ENCODE results near the gene DCAF12. TPM values are rescaled to one million over a fixed set of nuclear protein-coding genes. Genes with fewer than 3 reads are reported as not detected.

Gene DCAF12
- polyA plus RNA-seq, 1 of the 3 experiments (the other 2 are of a cell fraction) = 20.8 TPM

DNA sequence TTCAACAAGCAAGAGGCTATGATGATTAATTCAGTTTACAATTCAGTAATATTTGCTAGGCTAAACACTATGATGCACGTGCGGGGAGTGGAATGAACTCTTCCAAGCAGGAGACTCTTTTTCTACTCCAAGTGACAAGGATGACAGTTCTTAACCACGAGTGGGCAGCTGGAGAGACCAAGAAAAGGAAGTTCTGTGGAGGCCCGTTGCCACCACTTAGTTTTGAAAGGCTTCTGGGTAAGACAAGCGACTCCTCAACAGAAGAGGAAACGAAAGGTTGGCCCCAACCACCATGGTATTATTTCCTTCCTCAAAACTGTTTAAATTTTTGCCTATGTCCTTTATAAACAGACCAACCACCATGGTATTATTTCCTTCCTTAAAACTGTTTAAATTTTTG, 2.8 kb downstream of the DCAF12 start:
- H3K79me2 ChIP-seq (ENCODE audit: insufficient read depth) = peaks cover 78% of the 10 kb centered on the region
- H3K4me3 ChIP-seq (ENCODE audit: low read depth in 2 of 2, low read length in 1 of 2) = no peak overlapping the region
- no peak for TF ChIP-seq YY1 (IDR thresholded peaks at IDR 0.05; ENCODE audit: low read depth)
- TF ChIP-seq MEF2A (IDR thresholded peaks at IDR 0.05; ENCODE audit: borderline replicate concordance, low read depth) = no peak
- TF ChIP-seq RFX5 (IDR thresholded peaks at IDR 0.05; ENCODE audit: low read length) = no peak
- TF ChIP-seq FOSL2 (IDR thresholded peaks at IDR 0.05; ENCODE audit: borderline replicate concordance, low read depth) = no peak
- TF ChIP-seq JUND (IDR thresholded peaks at IDR 0.05) = no peak
- no peak for TF ChIP-seq SMC3 (IDR thresholded peaks at IDR 0.05; ENCODE audit: low read depth, low read length)
- no peak for TF ChIP-seq CTCF (IDR thresholded peaks at IDR 0.05)
- no peak for TF ChIP-seq MXI1 (IDR thresholded peaks at IDR 0.05; ENCODE audit: low read depth, low read length)
- no peak for TF ChIP-seq TCF12 (IDR thresholded peaks at IDR 0.05)
- TF ChIP-seq EP300 (IDR thresholded peaks at IDR 0.05; ENCODE audit: borderline replicate concordance in 1 of 2, low read depth in 1 of 2, low read length in 1 of 2) = no peak
- no peak for TF ChIP-seq SIN3A (IDR thresholded peaks at IDR 0.05; ENCODE audit: borderline replicate concordance, low read depth, low read length)
- TF ChIP-seq RXRA (IDR thresholded peaks at IDR 0.05; ENCODE audit: borderline replicate concordance, low read depth) = no peak
- TF ChIP-seq, protein P1, sequence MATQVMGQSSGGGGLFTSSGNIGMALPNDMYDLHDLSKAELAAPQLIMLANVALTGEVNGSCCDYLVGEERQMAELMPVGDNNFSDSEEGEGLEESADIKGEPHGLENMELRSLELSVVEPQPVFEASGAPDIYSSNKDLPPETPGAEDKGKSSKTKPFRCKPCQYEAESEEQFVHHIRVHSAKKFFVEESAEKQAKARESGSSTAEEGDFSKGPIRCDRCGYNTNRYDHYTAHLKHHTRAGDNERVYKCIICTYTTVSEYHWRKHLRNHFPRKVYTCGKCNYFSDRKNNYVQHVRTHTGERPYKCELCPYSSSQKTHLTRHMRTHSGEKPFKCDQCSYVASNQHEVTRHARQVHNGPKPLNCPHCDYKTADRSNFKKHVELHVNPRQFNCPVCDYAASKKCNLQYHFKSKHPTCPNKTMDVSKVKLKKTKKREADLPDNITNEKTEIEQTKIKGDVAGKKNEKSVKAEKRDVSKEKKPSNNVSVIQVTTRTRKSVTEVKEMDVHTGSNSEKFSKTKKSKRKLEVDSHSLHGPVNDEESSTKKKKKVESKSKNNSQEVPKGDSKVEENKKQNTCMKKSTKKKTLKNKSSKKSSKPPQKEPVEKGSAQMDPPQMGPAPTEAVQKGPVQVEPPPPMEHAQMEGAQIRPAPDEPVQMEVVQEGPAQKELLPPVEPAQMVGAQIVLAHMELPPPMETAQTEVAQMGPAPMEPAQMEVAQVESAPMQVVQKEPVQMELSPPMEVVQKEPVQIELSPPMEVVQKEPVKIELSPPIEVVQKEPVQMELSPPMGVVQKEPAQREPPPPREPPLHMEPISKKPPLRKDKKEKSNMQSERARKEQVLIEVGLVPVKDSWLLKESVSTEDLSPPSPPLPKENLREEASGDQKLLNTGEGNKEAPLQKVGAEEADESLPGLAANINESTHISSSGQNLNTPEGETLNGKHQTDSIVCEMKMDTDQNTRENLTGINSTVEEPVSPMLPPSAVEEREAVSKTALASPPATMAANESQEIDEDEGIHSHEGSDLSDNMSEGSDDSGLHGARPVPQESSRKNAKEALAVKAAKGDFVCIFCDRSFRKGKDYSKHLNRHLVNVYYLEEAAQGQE (IDR thresholded peaks at IDR 0.05; ENCODE audit: low read depth, low read length) = no peak
- TF ChIP-seq CHD2 (IDR thresholded peaks at IDR 0.05; ENCODE audit: low read length, partially characterized antibody) = no peak
- no peak for TF ChIP-seq TEAD4 (IDR thresholded peaks at IDR 0.05; ENCODE audit: borderline replicate concordance, insufficient read depth)
- TF ChIP-seq NRF1 (IDR thresholded peaks at IDR 0.05; ENCODE audit: low read depth, low read length) = no peak
- no peak for TF ChIP-seq ELF1 (IDR thresholded peaks at IDR 0.05)
- no peak for TF ChIP-seq TAF1 (IDR thresholded peaks at IDR 0.05; ENCODE audit: borderline replicate concordance, low read depth, low read length)
- no peak for TF ChIP-seq GABPA (IDR thresholded peaks at IDR 0.05; ENCODE audit: low read depth)
- no peak overlapping the region for H3K9ac ChIP-seq
- peak overlapping the region; percentile 18; the same call in 1 of the 2 replicates for H3K4me2 ChIP-seq
- no peaks in the 10 kb centered on the region for H3K9me3 ChIP-seq
- no peaks in the 10 kb centered on the region for H3F3A ChIP-seq (replicated peaks; ENCODE audit: insufficient read depth)
- no peak overlapping the region for H2AFZ ChIP-seq (ENCODE audit: low read depth)
- WGBS (ENCODE audit: low lambda C conversion rate) = 78% methylated on average over 6 of the region's 6 CpGs
- no peaks in the 10 kb centered on the region for H3K9me2 ChIP-seq
- peaks cover 7 to 23% of the 10 kb centered on the region in 2 experiments; a peak in 3 of 4 replicates for H3K4me1 ChIP-seq (ENCODE audit: control insufficient read depth in 1 of 2, insufficient read depth in 2 of 2, low read depth in 1 of 2, low read length in 1 of 2)
- no peak overlapping the region for H3K27ac ChIP-seq (ENCODE audit: low read depth in 2 of 2, low read length in 1 of 2)
- H3K36me3 ChIP-seq (replicated peaks in 1 of 2; ENCODE audit: control insufficient read depth in 1 of 2, insufficient read depth in 2 of 2, low read length in 1 of 2) = peaks cover 29 to 37% of the 10 kb centered on the region in 2 experiments
- no peaks in the 10 kb centered on the region for H3K27me3 ChIP-seq (ENCODE audit: insufficient read depth)
- DNase-seq = no peak
- no peaks in the 10 kb centered on the region; the same call in 1 of the 2 replicates for H4K20me1 ChIP-seq (ENCODE audit: insufficient read depth)
- CTCF ChIA-PET = no interaction called here
- POLR2A ChIA-PET = no interaction called here

All from SK-N-SH (cell line).